ENCODE data around the gene ADGRD1.

- TF ChIP-seq CTCF (IDR thresholded peaks at IDR 0.05; ENCODE audit: low read depth, low read length, poor library complexity, severe bottlenecking) (no peak), EZH2phosphoT487 (IDR thresholded peaks at IDR 0.05; ENCODE audit: borderline replicate concordance, low read length) (no peak)
Observed at GRCh38 chr12:131159660-131160059, 206.0 kb downstream of the ADGRD1 start.
